ENCODE measurements around the gene NCMAP.

GRCh38 chr1:24557220-24557619 lies 1.3 kb downstream of the NCMAP start:
- TF ChIP-seq CTCF (IDR thresholded peaks at IDR 0.05; ENCODE audit: low read depth, low read length, poor library complexity, severe bottlenecking) (no peak), EZH2phosphoT487 (IDR thresholded peaks at IDR 0.05; ENCODE audit: borderline replicate concordance, low read length) (no peak)
